Endothelial cell of umbilical vein (primary cell): Measurements from ENCODE around the gene HSPA1A. TPM values are rescaled to one million over a fixed set of nuclear protein-coding genes. Genes with fewer than 3 reads are reported as not detected.
"Not testable (repeated sequence)": the region's sequence is repeated elsewhere in the genome, so short reads cannot be mapped to it uniquely, and the experiment has no call there.

Experiments used
- BruUV-seq: library from RNA; stranded (reverse); fragments of 400-500 nt; replicated peaks from 2 replicates; lab custom pipeline; 2021; lab: Mats Ljungman, UMichigan
- CTCF ChIA-PET: fragments of 300-600, 350-600 bp; sonication (Branson Sonifier 250); formaldehyde crosslinking; loops from one replicate; lab custom pipeline; 2021; ENCODE audit warnings: antibody characterized with exemption, inconsistent platforms; lab: Charles Lee
- POLR2A ChIA-PET: fragments of 300-600, 350-600 bp; sonication (Branson Sonifier 250); formaldehyde crosslinking; loops from one replicate; lab custom pipeline; 2021; ENCODE audit warnings: antibody characterized with exemption, inconsistent platforms; lab: Charles Lee
- DNase-seq: peaks from one replicate; pipeline ENCODE4 v3.0.0-alpha.2; 2011; ENCODE audit warnings: low read depth, low spot score
- FAIRE-seq: peaks from 2 replicates; lab custom pipeline; 2011; peaks lifted over from hg19 to GRCh38; lab: Jason Lieb, UNC
- H2AFZ ChIP-seq: 2 replicates; pipeline ENCODE4 v1.6.0; 2012; ENCODE audit warnings: low read depth, low read length, control low read depth, inconsistent platforms
- H3K27ac ChIP-seq: 2 replicates; pipeline ENCODE4 v1.5.1; 2011; ENCODE audit warnings: low read depth, mild to moderate bottlenecking, control low read depth, low read length, moderate library complexity; ENCODE audit not compliant: insufficient read depth
- H3K27me3 ChIP-seq, 2 experiments: 2 replicates each; pipeline versions ENCODE4 v1.6.0 to v1.6.1; 2011; ENCODE audit warnings: low read length in 2 of 2, mixed read lengths in 1 of 2; ENCODE audit not compliant: control insufficient read depth in 2 of 2, insufficient read depth in 2 of 2
- H3K36me3 ChIP-seq, 2 experiments: 2 replicates in 1 of 2; 3 replicates in 1 of 2; pipeline ENCODE4 v1.5.1; 2011; ENCODE audit warnings: low read length in 2 of 2, mild to moderate bottlenecking in 1 of 2, moderate library complexity in 1 of 2; ENCODE audit not compliant: control insufficient read depth in 2 of 2, insufficient read depth in 2 of 2; ENCODE audit errors: extremely low read depth in 1 of 2
- H3K4me1 ChIP-seq: 3 replicates; pipeline ENCODE4 v1.5.1; 2011; ENCODE audit warnings: mild to moderate bottlenecking, low read length; ENCODE audit not compliant: control insufficient read depth, insufficient read depth; ENCODE audit errors: extremely low read depth
- H3K4me2 ChIP-seq: 2 replicates; pipeline ENCODE4 v1.6.1; 2011; ENCODE audit warnings: low read length, control low read depth, mixed read lengths; ENCODE audit not compliant: insufficient read depth
- H3K4me3 ChIP-seq, 3 experiments: fragments of 200-600 bp in 1 of 3; sonication (generic), shearing (Covaris generic) in 1 of 3; replicated peaks in 1 of 3; 2 replicates each; pipeline ENCODE4 v1.5.1; 2011 to 2016; ENCODE audit warnings: control low read depth in 3 of 3, low read length in 3 of 3, mild to moderate bottlenecking in 2 of 3, inconsistent platforms in 1 of 3, low read depth in 1 of 3, moderate library complexity in 1 of 3; ENCODE audit not compliant: insufficient read depth in 1 of 3
- H3K79me2 ChIP-seq: 2 replicates; pipeline ENCODE4 v1.6.0; 2012; ENCODE audit warnings: low read length, inconsistent platforms; ENCODE audit not compliant: control insufficient read depth, insufficient read depth
- H3K9ac ChIP-seq: replicated peaks from 2 replicates; pipeline ENCODE3; 2011; ENCODE audit warnings: low read length, control low read depth; ENCODE audit not compliant: insufficient read depth; ENCODE audit errors: extremely low read depth
- H3K9me1 ChIP-seq: replicated peaks from 3 replicates; pipeline ENCODE4 v1.6.0; 2011; ENCODE audit warnings: mild to moderate bottlenecking, low read length; ENCODE audit not compliant: control insufficient read depth, insufficient read depth; ENCODE audit errors: extremely low read depth
- H3K9me3 ChIP-seq: replicated peaks from 2 replicates; pipeline ENCODE4 v1.5.1; 2012; ENCODE audit warnings: low read length, inconsistent platforms; ENCODE audit not compliant: control insufficient read depth, insufficient read depth
- H4K20me1 ChIP-seq: replicated peaks from 2 replicates; pipeline ENCODE3; 2011; ENCODE audit warnings: mild to moderate bottlenecking, low read length; ENCODE audit not compliant: control insufficient read depth, insufficient read depth; ENCODE audit errors: extremely low read depth
- CTCF ChIP-seq, 2 donors: IDR thresholded peaks; 1 replicate in 1 of 2; 2 replicates in 1 of 2; pipeline ENCODE4 v1.5.1; 2011; ENCODE audit warnings: low read length in 2 of 2, mild to moderate bottlenecking in 2 of 2, moderate library complexity in 2 of 2, control low read depth in 1 of 2, inconsistent platforms in 1 of 2, low read depth in 1 of 2; ENCODE audit not compliant: insufficient read depth in 1 of 2; ENCODE audit errors: extremely low read depth in 1 of 2
- EZH2 ChIP-seq: IDR thresholded peaks from 2 replicates; pipeline ENCODE4 v1.6.1; 2012; ENCODE audit warnings: borderline replicate concordance, low read depth, mild to moderate bottlenecking, moderate library complexity, low read length, inconsistent platforms; ENCODE audit not compliant: severe bottlenecking
- FOS ChIP-seq: IDR thresholded peaks from 2 replicates; pipeline ENCODE4 v1.6.1; 2011; ENCODE audit warnings: mild to moderate bottlenecking, low read length, moderate library complexity, borderline replicate concordance; ENCODE audit not compliant: insufficient read depth
- GATA2 ChIP-seq: IDR thresholded peaks from 2 replicates; pipeline ENCODE4 v1.7.0; 2011; ENCODE audit warnings: low read depth, mild to moderate bottlenecking, moderate library complexity, mixed read lengths, low read length; ENCODE audit not compliant: insufficient read length, insufficient read depth
- JUN ChIP-seq: IDR thresholded peaks from 2 replicates; pipeline ENCODE4 v1.6.1; 2011; ENCODE audit warnings: borderline replicate concordance, low read depth; ENCODE audit not compliant: insufficient read length, insufficient read depth
- MAX ChIP-seq: IDR thresholded peaks from 2 replicates; pipeline ENCODE4 v1.6.1; 2011; ENCODE audit not compliant: insufficient read depth, insufficient read length
- MYC ChIP-seq: IDR thresholded peaks from one replicate; pipeline ENCODE4 v1.6.1; 2011; ENCODE audit warnings: mild to moderate bottlenecking, low read depth, low read length
- POLR2A ChIP-seq: IDR thresholded peaks from 2 replicates; pipeline ENCODE4 v1.6.1; 2012; ENCODE audit warnings: low read depth, mild to moderate bottlenecking, control low read depth, low read length
- POLR2AphosphoS5 ChIP-seq: IDR thresholded peaks from 2 replicates; pipeline ENCODE4 v1.6.1; 2012; ENCODE audit warnings: low read depth, mild to moderate bottlenecking, control low read depth, low read length, moderate library complexity; ENCODE audit not compliant: insufficient read depth
- dilution Hi-C: fragments of 300-500 bp; cut with MboI; formaldehyde crosslinking; loops from one replicate; pipeline ENCODE4 v1.15.0; 2019; ENCODE audit warnings: low sequenced_read_pairs; ENCODE audit not compliant: extremely low pct_ligation_motif_present
- intact Hi-C: fragments of 100-400 bp; cut with micrococcal nuclease; formaldehyde crosslinking; loops from one replicate; pipeline ENCODE4 v1.10.0; 2022
- polyA plus RNA-seq, 4 experiments: library from polyadenylated mRNA; depleted of rRNA in 3 of 4; stranded (reverse) in 3 of 4; unstranded in 1 of 4; fragments of >200 nt; gene quantifications; 2 replicates each; pipeline versions ENCODE4 v1.2.1 to v1.2.3, GENCODE V29; 2011 to 2012; ENCODE audit warnings: missing spikeins in 1 of 4
- total RNA-seq: library from RNA; stranded (reverse); gene quantifications from 2 replicates; pipeline ENCODE4 v1.2.3, GENCODE V29; 2021

HSPA1A gene
- total and polyA plus RNA-seq, 2 donors (not counting 3 experiments of a cell fraction or from before 2014, with no cell fraction given): 56.0 to 58.3 TPM

- H2AFZ ChIP-seq, H4K20me1 ChIP-seq, H3K27me3 ChIP-seq, H3K4me3 ChIP-seq, H3K9ac ChIP-seq, DNase-seq, POLR2A ChIA-PET, intact Hi-C loops, H3K9me3 ChIP-seq, H3K4me2 ChIP-seq, FAIRE-seq, dilution Hi-C loops, BruUV-seq, H3K9me1 ChIP-seq, H3K27ac ChIP-seq, H3K36me3 ChIP-seq, CTCF ChIA-PET: not testable (repeated sequence)
- Histone ChIP-seq H3K79me2 (peaks cover 21% of the 10 kb centered on the region), H3K4me1 (peaks cover 16% of the 10 kb centered on the region)
These were observed 6.7 kb upstream of the HSPA1A start for GRCh38 chr6:31808599-31808998.

- H3K9me1 ChIP-seq: no peaks in the 10 kb centered on the region
- intact Hi-C loops: no loop called here
- H3K27me3 ChIP-seq: no peaks in the 10 kb centered on the region
- dilution Hi-C loops: no loop called here
- FAIRE-seq: no peak
- H3K4me2 ChIP-seq: no peak overlapping the region
- POLR2A ChIA-PET: no interaction called here
- CTCF ChIA-PET: interaction anchor here (1.4 kb wide), 1 partner anchor 19 kb away, joined by 4 read pairs; no protein-coding TSS in a partner anchor
- H3K27ac ChIP-seq: no peak overlapping the region
- no peaks in the 10 kb centered on the region for H4K20me1 ChIP-seq
- H3K4me3 ChIP-seq: no peak overlapping the region
- no peaks in the 10 kb centered on the region for H3K9me3 ChIP-seq
- H3K9ac ChIP-seq: no peak overlapping the region
- BruUV-seq: no TSS peak
- H2AFZ ChIP-seq: no peak overlapping the region
- peaks cover 13% of the 10 kb centered on the region for H3K4me1 ChIP-seq
- peaks cover 3% of the 10 kb centered on the region for H3K79me2 ChIP-seq
- no peak for TF ChIP-seq POLR2A
- TF ChIP-seq GATA2: no peak
- TF ChIP-seq CTCF (IDR thresholded peaks at IDR 0.05; ENCODE audit: extremely low read depth in 1 of 2, insufficient read depth in 1 of 2, low read depth in 1 of 2, low read length in 2 of 2): no peak
- TF ChIP-seq MAX: no peak
- no peak for TF ChIP-seq EZH2
- TF ChIP-seq POLR2AphosphoS5: no peak
- TF ChIP-seq MYC: no peak
- no peak for TF ChIP-seq JUN
- no peak for TF ChIP-seq FOS
- no peaks in the 10 kb centered on the region for H3K36me3 ChIP-seq
- DNase-seq: no peak
These were observed 3.7 kb upstream of the HSPA1A start for GRCh38 chr6:31811645-31812044.
